ENCODE data around the gene C1QTNF2.

DNA sequence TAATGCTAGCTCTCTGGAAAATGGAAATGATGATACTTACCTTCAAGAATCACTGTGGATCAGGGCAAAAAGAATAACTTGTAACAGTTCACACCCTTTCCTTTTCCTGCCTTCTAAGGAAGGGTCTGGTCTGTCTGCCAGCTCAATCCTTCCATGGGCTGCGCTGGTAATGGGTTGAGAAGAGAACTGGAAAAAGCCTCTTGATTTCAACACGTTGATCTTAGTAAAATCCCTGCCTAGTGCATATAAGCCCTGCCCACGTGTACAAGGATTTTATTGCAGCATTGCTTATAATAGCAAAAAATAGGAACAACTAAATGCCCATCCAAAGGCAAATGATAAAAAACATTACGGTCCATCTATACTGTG is 20.5 kb downstream of the C1QTNF2 start:
- TF ChIP-seq POLR2A (IDR thresholded peaks at IDR 0.05): no peak
- no peak for TF ChIP-seq EP300 (IDR thresholded peaks at IDR 0.05)
